Suprapubic skin (tissue), 4 donors: ENCODE data around the gene KCNMB1. TPM values are rescaled to one million over a fixed set of nuclear protein-coding genes. Genes with fewer than 3 reads are reported as not detected.

Source experiments
- DNase-seq, 2 donors: peaks; one replicate each; pipeline ENCODE4 v3.0.0-alpha.2; 2019; ENCODE audit warnings: low spot score in 2 of 2
- H3K27ac ChIP-seq: fragments of 200-600 bp; sonication (generic); one replicate; pipeline ENCODE4 v1.5.1; 2019
- H3K27me3 ChIP-seq: fragments of 200-600 bp; sonication (generic); one replicate; pipeline ENCODE4 v1.5.1; 2019
- H3K36me3 ChIP-seq: fragments of 200-600 bp; sonication (generic); one replicate; pipeline ENCODE4 v1.5.1; 2019
- H3K4me1 ChIP-seq: fragments of 200-600 bp; sonication (generic); one replicate; pipeline ENCODE4 v1.5.1; 2019
- H3K4me3 ChIP-seq: fragments of 200-600 bp; sonication (generic); one replicate; pipeline ENCODE4 v1.5.1; 2019; ENCODE audit warnings: mild to moderate bottlenecking
- H3K9me3 ChIP-seq: fragments of 200-600 bp; sonication (generic); one replicate; pipeline ENCODE4 v1.5.1; 2019
- CTCF ChIP-seq, 2 donors: fragments of 200-600 bp in 1 of 2; fragments of 450-650 bp in 1 of 2; sonication (generic) in 1 of 2; IDR thresholded peaks; one replicate each; pipeline ENCODE4 v1.5.1; 2016 to 2019; ENCODE audit warnings: antibody characterized with exemption in 2 of 2, mild to moderate bottlenecking in 1 of 2, moderate library complexity in 1 of 2
- EP300 ChIP-seq: sonication (generic); formaldehyde crosslinking; IDR thresholded peaks from one replicate; pipeline ENCODE4 v1.6.1; 2017; ENCODE audit warnings: antibody characterized with exemption
- POLR2A ChIP-seq, 2 donors: fragments of 450-650 bp; IDR thresholded peaks; one replicate each; pipeline ENCODE4 v1.6.1; 2017; ENCODE audit warnings: antibody characterized with exemption in 2 of 2, mild to moderate bottlenecking in 2 of 2, moderate library complexity in 2 of 2
- POLR2AphosphoS5 ChIP-seq, 3 donors: sonication (generic); formaldehyde crosslinking; IDR thresholded peaks; one replicate each; pipeline ENCODE4 v1.6.1; 2017; ENCODE audit warnings: antibody characterized with exemption in 3 of 3
- WGBS: methylation state at CpG from one replicate; pipeline ENCODE4 v1.1.5; 2018; 5-methylcytosine and 5-hydroxymethylcytosine counted together
- total RNA-seq, 4 donors: library from RNA; depleted of rRNA; stranded (reverse); fragments of >200 nt; gene quantifications; one replicate each; pipeline ENCODE4 v1.1.0, GENCODE V29; 2016

The KCNMB1 gene
- total RNA-seq, 4 donors from 2014 or later = 1.3 to 3.7 (median 1.9) TPM

GRCh38 chr5:170423692-170424091 lies 34.5 kb upstream of the KCNMB1 start:
- Histone ChIP-seq H3K36me3 (no peaks in the 10 kb centered on the region), H3K27me3 (no peaks in the 10 kb centered on the region), H3K4me3 (no peak overlapping the region), H3K27ac (no peak overlapping the region), H3K4me1 (peaks cover 13% of the 10 kb centered on the region), H3K9me3 (no peaks in the 10 kb centered on the region)
- TF ChIP-seq POLR2A (IDR thresholded peaks at IDR 0.05) = no peak
- no peak for TF ChIP-seq CTCF (IDR thresholded peaks at IDR 0.05)
- no peak for TF ChIP-seq EP300
- no peak for TF ChIP-seq POLR2AphosphoS5 (IDR thresholded peaks at IDR 0.05)
- 81% methylated on average over 7 of the region's 7 CpGs for WGBS
- no peak for DNase-seq

- Histone ChIP-seq H3K4me3 (no peak overlapping the region), H3K36me3 (no peaks in the 10 kb centered on the region), H3K4me1 (peaks cover 12% of the 10 kb centered on the region), H3K27me3 (no peaks in the 10 kb centered on the region), H3K9me3 (no peaks in the 10 kb centered on the region), H3K27ac (no peak overlapping the region)
- 54% methylated on average over 2 of the region's 2 CpGs for WGBS
- TF ChIP-seq POLR2A (IDR thresholded peaks at IDR 0.05) = no peak
- TF ChIP-seq CTCF (IDR thresholded peaks at IDR 0.05) = no peak
- TF ChIP-seq POLR2AphosphoS5 (IDR thresholded peaks at IDR 0.05) = no peak
- TF ChIP-seq EP300 = no peak
- DNase-seq = no peak
Observed at GRCh38 chr5:170421826-170422225, 32.7 kb upstream of the KCNMB1 start.

- DNase-seq = no peak
- no peaks in the 10 kb centered on the region for H3K27me3 ChIP-seq
- H3K36me3 ChIP-seq = no peaks in the 10 kb centered on the region
- no peak overlapping the region for H3K27ac ChIP-seq
- no peak overlapping the region for H3K4me3 ChIP-seq
- no peaks in the 10 kb centered on the region for H3K9me3 ChIP-seq
- 30% methylated on average over 9 of the region's 9 CpGs for WGBS
- peaks cover 9% of the 10 kb centered on the region for H3K4me1 ChIP-seq
- peak; percentile 20 to 66 for TF ChIP-seq CTCF (IDR thresholded peaks at IDR 0.05)
- TF ChIP-seq POLR2AphosphoS5 (IDR thresholded peaks at IDR 0.05) = no peak
Observed at GRCh38 chr5:170420806-170421412, 31.7 kb upstream of the KCNMB1 start.

GRCh38 chr5:170419643-170420042 lies 30.5 kb upstream of the KCNMB1 start:
- 82% methylated on average over 6 of the region's 6 CpGs for WGBS
- DNase-seq = peak in 1 of 2 donors; percentile 50
- no peak overlapping the region for H3K27ac ChIP-seq
- no peaks in the 10 kb centered on the region for H3K36me3 ChIP-seq
- H3K4me1 ChIP-seq = peaks cover 9% of the 10 kb centered on the region
- TF ChIP-seq CTCF (IDR thresholded peaks at IDR 0.05) = no peak
- no peak for TF ChIP-seq POLR2A (IDR thresholded peaks at IDR 0.05)
- no peak for TF ChIP-seq EP300
- TF ChIP-seq POLR2AphosphoS5 (IDR thresholded peaks at IDR 0.05) = no peak
- no peak overlapping the region for H3K4me3 ChIP-seq
- H3K27me3 ChIP-seq = no peaks in the 10 kb centered on the region
- H3K9me3 ChIP-seq = no peaks in the 10 kb centered on the region

GRCh38 chr5:170418736-170419135 lies 29.6 kb upstream of the KCNMB1 start:
- no peaks in the 10 kb centered on the region for H3K9me3 ChIP-seq
- no peaks in the 10 kb centered on the region for H3K36me3 ChIP-seq
- H3K4me3 ChIP-seq = no peak overlapping the region
- 79% methylated on average over 8 of the region's 8 CpGs for WGBS
- no peak overlapping the region for H3K27ac ChIP-seq
- TF ChIP-seq CTCF (IDR thresholded peaks at IDR 0.05) (no peak), POLR2AphosphoS5 (IDR thresholded peaks at IDR 0.05) (no peak), EP300 (no peak), POLR2A (IDR thresholded peaks at IDR 0.05) (no peak)
- DNase-seq = no peak
- H3K4me1 ChIP-seq = peaks cover 9% of the 10 kb centered on the region
- H3K27me3 ChIP-seq = no peaks in the 10 kb centered on the region
